HG02623 (cell line): ENCODE results near the gene NCCRP1.

Experiments used
- ATAC-seq: cut with Tn5 transposase; IDR thresholded peaks from one replicate; pipeline ENCODE4 v1.9.1; 2021; ENCODE audit warnings: moderate library complexity; ENCODE audit not compliant: unreplicated experiment

Gene NCCRP1

DNA sequence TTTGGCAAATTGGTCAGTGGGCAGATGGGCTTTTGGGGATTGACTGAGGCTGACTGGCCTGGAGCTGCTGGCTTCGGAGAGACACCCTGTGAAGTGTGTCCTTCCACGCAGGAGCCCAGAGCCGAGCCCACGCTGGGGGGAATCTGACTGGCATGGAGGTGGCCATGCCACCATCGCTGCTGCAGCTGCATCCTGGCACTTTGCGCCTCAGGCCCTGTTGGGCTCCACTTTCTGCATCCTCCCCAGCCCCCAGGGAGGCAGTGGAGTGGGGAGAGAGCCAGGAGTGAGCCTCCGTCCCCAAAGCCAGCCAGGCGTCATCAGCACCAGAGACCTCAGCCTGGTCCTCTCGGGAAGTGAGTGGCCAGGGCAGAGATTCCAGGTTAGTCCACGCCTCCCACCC, 17.0 kb upstream of the NCCRP1 start:
- no peak for ATAC-seq

DNA sequence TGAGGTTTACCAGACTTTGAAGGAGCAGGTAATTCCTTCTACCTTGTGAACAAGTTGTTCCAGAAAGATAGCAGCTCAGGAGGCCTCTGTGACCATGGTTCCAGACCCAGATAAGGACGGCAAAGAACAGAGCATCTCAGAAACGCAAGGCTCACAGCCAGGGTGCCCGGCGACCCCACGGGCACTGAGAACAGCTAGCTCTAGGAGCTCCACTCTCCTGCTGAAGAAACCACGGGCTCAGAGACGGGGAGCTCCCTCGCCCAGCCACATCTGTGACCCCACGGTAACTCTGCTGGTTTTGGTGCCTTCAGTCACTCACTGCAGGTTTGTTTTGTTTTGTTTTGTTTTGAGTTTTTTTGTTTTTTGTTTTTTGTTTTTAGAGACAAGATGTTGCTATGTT, 16.0 kb upstream of the NCCRP1 start:
- no peak for ATAC-seq

DNA sequence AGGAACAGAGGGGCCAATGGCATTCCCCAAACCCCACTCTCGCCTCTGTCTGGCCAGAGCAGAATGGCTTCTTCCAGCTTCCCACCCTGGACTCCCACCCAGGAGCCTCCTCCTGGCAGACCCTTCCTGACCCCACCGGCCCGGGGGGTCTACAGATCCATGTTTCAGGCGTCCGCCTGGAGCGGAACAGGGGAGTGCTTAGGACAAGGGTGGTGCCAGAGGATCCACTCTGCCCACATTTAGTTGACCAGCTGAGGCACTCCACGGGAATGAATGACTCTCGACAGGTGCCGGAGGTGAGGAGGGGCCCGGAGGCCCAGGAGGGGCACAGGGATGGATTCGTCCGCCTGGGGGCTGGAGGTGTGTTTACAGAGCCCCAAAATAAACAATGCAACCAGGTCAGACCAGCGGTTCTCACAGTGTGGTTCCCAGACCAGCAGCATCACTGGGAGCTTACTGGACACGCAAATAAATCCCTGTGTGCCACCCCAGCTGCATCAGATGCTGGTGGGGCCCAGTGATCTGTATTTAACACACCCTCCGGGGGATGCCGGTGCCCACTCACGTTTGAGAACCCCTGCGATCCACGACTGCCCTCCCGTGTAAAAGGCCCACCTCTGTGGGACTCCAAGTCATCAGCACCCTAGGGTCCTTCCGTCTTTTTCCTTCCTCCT, 15.1 kb upstream of the NCCRP1 start:
- ATAC-seq = no peak

DNA sequence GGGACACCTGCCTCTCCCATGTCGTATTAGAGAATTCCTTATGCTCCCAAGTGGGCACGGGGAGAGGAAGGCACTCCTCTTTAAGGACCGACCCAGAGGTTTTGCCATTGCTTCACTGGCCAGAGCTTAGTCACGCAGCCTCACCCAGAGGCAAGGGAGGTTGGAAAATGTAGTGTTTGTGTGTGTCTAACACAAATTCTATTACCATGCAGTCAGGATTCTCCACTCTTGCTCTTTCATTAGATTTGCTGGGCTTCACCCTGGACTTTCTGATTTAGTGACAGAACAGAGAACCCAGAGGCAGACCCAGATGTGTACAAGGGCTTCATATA, 14.6 kb upstream of the NCCRP1 start:
- no peak for ATAC-seq

DNA sequence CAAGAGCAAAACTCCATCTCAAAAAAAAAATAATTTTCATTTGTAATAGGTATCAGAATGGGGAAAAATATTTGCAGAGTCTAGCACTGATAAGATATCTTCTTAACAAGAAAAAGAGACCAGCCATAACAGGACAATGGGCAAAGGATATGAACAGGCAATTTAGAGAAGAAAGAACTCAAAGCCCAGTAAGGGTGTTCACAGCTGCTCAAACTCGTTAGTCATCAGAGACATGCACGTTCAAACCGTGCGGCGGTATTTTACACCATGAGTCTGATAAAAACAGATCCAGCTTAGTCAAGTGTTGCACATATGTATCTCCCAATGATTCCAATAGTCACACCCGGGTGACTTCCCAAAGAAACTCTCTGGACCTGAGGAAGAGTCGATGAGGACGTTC, 13.7 kb upstream of the NCCRP1 start:
- no peak for ATAC-seq

DNA sequence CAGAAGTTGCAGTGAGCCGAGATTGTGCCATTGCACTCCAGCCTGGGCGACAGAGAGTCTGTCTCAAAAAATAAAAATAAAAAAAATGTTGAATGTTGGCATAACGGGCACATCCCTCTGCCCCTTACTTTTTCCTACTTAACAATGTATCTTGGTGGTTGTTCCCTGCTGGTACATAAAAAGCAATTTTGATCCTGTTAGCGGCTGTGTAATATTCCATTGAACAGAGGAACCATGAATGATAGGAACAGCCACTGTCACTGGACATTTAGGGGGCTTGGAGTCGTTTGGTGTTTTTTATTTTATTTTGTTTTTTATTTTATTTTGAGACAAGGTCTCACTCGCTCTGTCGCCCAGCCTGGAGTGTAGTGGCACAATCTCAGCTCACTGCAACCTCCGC, 10.4 kb upstream of the NCCRP1 start:
- ATAC-seq = no peak

DNA sequence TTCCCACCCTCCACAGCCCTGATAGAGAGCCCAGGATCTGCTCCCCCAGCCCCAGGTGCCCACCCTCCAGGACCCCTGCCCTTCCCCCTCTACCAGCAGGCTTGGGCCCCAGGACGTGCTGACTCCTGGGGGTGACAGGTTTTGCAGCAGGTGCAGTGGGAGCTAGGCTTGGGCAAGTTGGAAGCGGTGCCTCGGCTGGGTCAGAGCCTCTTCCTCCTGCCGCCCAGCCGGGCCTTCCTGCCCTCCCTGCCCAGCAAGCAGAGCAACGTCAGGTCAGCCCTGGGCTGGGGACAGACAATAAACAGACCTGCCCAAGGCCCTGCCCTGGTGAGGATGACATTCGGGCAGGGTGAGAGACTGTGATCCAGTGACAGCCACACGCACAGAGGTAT, 9.2 kb upstream of the NCCRP1 start:
- no peak for ATAC-seq

DNA sequence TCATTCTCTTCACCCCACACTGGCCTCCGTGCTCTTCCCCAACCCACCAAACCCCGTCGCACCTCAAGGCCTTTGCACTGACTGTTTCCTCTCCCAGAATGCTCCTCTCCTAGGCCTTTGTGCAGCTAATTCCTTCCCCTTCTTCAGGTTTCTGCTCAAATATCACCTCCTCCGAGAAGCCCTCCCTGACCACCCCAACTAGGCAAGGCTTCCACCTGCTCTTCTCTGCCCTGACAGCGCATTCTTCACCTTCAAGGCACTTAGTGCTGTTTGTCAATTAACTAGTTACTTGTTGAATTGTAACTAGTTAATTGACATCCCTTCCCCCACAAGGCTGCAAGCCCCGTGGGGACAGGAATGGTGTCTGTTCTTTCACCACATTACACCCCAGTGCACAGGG, 7.8 kb upstream of the NCCRP1 start:
- no peak for ATAC-seq

DNA sequence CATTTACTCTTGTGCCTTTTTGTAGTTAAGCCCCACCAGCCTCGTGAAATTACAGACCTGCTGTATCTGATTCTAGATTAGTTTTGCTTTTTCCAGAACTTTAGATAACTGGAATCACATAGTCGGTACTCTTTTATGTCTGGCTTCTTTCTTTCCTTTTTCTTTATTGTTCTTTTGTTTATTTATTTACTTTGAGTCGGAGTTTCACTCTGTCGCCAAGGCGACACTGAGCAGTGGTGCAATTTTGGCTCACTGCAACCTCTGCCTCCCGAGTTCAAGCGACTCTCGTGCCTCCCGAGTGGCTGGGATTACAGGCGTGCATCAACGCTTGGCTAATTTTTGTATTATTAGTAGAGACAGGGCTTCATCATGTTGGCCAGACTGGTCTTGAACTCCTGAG, 6.0 kb upstream of the NCCRP1 start:
- no peak for ATAC-seq

DNA sequence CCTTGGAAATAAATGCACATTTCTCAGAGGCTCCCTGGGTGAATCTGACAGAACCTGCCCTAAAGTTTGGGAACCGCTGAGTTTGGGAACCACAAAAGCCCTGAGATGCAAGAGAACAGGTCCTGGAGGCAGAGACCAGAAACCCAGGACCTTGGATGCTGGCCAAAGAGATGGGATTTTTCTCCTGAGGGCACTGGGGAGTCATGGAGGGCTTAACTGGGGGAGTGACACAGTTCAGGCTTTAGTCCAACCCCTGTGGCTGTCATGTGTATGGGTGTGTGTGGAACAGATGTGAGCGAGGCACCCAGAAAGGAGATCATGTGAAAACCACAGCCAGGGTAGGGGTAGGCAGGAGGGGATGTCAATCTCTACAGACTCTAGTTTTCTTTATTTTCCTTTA, 3.9 kb upstream of the NCCRP1 start:
- no peak for ATAC-seq

DNA sequence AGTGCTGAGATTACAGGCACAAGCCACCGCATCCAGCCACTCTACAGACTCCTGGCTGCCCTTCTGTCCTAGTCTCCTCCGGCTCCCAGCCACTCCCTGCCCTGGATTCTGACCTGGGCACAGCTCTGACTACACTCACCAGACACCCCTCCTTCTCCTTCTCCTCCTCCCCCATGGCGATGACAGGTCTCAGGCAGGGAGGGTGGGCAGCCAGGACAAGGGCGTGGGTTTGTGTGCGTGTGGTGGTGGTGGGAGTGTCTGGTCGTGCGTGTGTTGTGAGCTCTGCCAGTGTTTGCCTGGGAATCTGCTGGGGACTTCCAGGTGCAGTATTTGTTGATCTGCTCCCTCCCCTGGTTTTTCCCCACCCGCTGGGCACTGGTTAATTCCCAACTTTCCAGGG, 3.0 kb upstream of the NCCRP1 start:
- ATAC-seq = no peak

DNA sequence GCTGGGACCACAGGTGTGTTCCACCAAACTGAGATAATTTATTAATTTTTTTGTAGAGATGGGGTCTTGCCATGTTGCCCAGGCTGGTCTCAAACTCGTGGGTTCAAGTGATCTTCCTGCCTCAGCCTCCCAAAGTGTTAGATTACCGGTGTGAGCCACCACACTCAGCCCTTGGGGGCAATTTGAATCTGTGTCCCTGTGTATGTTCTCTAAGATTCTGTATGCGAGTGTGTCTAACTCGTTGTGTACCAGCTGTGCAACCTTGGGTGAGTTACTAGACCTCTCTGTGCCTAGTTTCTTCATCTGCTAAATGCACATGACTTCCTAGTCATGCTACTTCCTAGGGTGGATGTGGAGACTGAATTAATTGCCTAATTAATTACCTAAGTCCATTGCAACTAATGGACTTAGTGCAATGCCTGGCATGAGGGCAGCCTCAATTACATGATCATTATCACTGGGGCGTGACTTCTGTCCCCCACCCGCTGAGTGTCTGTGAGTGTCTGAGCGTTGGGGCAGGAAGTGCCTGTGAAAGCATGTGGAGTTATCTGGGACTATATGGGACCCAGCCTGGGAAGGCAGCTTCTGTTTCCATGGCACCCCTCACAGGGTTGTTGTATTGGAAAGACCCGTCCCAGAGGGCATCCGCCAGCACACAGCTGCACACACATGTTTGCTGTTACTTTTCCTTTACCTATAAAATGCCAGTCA, 1.8 kb upstream of the NCCRP1 start:
- no peak for ATAC-seq

DNA sequence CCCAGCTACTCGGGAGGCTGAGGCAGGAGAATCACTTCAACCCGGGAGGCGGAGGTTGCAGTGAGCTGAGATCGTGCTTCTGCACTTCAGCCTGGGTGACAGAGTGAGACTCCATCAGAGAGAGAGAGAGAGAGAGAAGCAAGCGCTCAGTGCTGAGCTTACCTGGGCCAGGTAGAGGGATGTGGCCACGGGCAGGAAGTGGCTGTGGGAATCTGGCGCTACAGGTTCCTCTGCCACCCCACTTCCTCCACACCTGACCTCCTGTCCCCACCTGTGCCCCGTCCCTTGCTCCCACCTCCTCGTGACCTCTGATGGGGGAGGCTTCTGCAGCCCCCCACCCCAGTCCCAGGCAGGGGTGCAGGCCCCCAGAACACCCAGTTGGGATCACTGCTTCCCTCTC, 1.0 kb upstream of the NCCRP1 start:
- no peak for ATAC-seq

DNA sequence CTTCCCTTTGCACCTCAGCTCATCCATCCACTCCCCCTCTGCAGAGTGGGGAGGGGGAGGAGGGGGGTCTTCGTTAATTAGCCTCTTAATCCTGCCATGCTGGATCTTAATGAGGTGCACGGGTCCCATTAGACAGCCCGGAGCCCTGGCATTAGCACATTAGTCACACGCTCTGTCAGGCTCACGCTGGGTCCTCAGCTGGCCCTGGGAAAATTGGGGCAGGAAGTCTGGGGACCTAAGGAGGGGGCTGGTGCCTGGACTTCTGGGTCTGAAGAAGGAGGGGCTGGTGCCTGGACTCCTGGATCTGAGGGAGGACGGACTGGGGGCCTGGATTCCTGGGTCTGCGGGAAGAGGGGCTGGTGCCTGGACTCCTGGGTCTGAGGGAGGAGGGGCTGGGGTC, 444 bp upstream of the NCCRP1 start:
- no peak for ATAC-seq

DNA sequence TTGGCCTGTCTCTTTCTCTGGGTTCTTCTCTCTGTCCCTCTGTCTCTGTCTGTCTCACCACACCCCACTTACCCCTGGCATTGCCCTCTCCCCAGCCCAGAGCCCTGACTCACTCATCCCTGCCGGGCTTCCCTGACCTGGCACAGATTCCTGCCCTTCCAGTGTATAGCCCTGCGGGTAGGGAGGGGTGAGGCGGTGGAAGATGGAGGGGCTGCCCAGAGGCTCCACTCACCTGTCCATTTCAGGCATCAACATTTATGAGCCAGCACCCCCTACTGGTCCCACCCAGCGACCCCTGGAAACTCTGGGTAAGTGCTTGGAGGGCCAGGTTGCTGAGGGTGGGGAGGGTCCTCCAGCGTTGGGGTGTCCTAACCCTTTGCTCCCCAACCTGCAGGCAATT, 1.0 kb downstream of the NCCRP1 start:
- no peak for ATAC-seq

DNA sequence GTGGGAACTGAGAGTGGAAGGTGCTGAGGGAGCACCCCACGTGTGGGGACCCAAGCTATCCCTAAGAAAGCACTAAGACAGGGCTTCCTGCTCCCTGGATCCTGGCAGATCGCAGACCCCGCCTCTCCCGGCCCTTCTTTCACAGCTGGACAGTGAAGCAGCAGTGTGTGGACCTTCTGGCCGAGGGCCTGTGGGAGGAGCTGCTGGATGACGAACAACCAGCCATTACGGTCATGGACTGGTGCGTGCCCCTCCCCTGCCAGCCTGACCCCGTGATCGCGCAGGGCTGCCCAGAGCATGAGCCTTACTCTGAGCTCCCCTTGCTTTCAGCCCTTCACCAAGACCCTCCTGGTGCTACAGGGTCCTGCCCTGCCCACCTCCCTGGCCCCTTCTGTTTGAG, 2.3 kb downstream of the NCCRP1 start:
- ATAC-seq = no peak

DNA sequence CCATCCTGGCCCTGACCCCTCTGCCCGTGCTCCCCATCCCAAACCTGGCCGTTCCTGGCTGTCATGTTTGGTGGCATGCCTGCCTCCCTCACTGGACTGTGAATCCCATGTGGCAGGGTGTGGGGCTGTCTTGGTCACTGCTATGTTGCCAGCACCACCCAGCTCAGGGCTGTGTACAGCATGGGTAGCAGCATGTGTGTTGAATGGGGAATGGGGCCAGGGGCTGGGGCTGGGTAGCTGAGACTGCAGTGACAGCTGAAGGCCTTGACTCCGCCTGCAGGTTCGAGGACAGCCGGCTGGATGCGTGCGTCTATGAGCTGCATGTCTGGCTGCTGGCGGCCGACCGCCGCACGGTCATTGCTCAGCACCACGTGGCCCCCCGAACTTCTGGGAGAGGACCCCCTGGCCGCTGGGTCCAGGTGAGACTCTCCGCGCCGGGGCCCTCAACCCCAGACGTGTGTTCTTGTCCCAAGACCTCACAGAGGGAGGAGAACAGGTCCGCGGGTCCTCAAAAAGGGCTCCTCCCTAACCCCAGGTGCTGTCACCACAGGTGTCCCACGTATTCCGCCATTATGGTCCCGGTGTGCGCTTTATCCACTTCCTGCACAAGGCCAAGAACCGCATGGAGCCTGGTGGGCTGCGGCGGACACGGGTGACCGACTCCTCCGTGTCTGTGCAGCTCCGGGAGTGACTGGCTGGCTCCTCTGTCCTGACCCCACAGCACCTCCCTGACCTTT, 3.5 kb downstream of the NCCRP1 start:
- ATAC-seq = no peak

DNA sequence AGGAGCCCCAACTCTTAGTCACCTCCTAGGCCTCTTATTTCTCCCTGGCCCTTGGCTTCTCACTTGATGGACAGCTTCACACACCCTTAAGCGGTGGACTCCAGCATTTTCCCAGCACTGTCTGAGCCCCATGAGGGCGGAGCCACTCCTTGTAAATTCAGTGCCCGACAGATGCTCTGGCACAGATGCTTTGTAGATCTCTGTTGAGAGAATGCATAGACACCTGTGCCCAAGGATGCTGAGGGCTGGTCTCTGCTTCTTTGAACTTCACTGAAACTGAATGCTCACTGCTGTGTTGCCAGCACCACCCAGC, 4.0 kb downstream of the NCCRP1 start:
- no peak for ATAC-seq

DNA sequence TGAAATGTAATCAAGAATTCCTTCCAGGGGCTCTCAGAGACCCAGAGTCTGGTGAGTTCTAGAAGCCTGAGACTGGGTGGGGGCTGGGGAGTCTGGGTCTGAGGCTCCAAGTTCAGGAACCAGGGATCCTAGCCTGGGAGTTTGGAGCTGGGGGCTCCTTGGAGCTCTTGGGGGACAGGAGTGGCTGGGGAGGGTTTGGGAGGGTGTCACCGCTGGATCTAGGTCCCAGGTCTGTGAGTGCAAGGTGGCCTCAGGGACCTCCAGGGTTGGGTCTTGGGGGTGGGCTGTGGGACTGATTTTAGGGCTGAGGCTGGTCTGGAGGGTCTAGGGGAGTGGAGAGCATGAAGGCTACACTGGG, 6.2 kb downstream of the NCCRP1 start:
- ATAC-seq = no peak

DNA sequence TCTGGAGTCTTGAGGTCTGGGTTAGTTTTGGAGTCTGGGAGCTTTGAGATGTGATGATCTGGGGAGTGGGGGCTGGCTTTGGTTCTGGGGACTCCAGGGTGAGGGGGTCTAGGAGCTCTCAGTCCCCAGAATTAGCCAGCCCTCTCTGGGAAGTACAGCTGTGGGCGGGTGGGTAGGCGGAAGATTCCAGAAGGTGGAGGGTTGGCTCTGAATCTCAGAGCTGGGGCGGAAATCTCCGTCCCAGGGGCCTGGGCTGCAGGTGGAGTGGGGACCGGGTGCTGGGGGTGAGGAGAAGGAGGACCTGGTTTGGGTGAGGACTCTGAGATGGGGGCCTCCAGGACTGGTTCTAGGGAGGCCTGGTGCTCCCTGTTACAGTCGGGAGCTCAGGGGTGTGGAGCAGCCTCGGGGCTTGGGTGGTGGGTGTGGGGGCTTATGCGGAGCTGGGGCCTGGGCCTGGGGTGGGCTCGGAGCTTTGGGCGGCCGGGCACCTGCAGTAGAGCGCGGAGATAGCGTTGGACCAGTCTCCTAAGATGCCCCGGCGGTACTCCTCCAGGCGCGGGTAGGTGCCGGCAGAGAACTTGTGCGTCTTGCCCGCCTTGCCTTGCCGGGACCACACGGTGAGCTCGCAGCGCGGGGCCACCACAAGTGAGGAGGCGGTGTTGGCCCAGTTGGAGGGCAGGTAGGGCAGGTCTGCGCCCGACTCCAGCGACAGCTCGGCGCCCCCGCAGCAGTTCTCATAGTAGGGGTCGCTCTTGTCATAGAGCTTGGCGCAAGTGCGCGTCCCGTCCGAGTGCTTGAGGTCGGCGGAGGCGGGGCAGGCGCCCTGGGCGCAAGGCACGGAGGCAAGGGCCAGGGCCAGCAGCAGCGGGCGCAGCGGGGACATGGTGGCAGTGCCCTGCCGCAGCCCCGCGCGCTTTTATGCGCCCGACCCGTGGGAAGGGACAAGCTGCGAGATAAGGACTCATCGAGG, 6.9 kb downstream of the NCCRP1 start, which contains the start of gene SYCN:
SYCN (minus strand) TSS at position 892 of the 970 bp plus-strand sequence; CDS start at position 883, 9 bp downstream.
- ATAC-seq = no peak

DNA sequence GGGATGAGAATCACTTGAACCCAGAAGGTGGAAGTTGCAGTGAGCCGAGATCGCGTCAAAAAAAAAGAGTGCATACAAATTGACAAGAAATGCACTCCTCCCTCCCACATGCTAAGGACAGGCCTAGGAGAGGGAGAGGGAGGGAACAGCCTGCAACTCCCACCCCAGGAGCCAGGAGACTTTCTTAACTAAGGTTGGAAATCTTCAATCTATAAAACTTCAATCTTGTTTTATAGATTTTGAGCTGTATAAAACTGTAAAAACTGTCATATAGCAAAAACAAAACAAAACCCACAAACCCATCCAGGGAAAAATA, 8.6 kb downstream of the NCCRP1 start:
- no peak for ATAC-seq

DNA sequence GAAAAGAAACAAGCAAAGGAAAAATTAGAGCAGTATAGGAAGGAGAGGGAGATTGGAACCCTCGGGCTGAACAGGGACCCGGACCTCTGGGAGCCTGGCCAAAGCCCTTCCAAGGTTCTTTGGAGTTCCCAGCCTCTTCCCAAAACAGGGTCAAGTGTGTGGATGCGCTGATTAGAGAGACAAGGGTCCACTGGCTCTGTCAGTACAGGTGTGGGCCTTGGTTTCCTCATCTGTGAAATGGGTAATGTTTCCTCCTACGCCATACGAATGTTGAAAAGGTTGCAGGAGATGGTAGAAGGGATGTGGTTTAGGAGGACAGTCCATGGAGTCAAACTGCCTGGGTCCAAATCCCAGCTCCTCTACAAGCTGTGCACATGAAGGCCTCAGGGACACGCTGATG, 9.4 kb downstream of the NCCRP1 start:
- ATAC-seq = no peak
